ENCODE measurements around the gene HSPA1A.
"Not testable (repeated sequence)": the region's sequence is repeated elsewhere in the genome, so short reads cannot be mapped to it uniquely, and the experiment has no call there.

DNA sequence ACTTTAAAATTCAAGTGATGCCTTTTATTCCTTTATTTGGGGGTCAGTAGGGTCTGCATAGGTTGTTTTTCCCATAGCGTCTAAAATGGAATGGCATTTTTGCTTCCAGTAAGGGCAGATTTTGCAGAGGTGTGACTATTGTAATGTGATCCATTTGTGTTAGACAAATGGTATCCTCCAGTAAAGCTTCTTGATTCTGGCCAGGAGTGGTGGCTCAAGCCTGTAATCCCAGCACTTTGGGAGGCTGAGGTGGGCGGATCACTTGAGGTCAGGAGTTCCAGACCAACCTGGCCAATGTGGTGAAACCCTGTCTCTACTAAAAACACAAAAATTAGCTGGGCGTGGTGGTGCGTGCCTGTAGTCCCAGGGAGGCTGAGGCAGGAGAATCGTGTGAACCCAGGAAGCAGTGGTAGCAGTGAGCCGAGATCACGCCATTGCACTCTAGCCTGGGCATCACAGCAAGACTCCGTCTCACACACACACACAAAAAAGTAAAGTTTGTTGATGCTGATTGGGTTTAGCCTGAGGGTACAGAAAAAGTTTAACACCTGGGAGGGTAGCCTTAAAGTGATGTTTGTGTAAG lies 2.7 kb downstream of the HSPA1A start:
- TF ChIP-seq ZNF565 (CRISPR knock-in tag; conservative IDR thresholded peaks at IDR 0.05; ENCODE audit: low read depth); SNAI2 (CRISPR knock-in tag; IDR thresholded peaks at IDR 0.05); ARNTL (CRISPR knock-in tag; IDR thresholded peaks at IDR 0.05; ENCODE audit: borderline replicate concordance, low read depth); ISL1 (CRISPR knock-in tag; IDR thresholded peaks at IDR 0.05); TCF4 (CRISPR knock-in tag; IDR thresholded peaks at IDR 0.05; ENCODE audit: borderline replicate concordance): not testable (repeated sequence)
